Measurements from ENCODE around the gene UBQLN4. TPM values are rescaled to one million over a fixed set of nuclear protein-coding genes. Genes with fewer than 3 reads are reported as not detected.

The UBQLN4 gene
- total RNA-seq, 4 donors from 2014 or later: 16.2 to 24.5 (median 18.6) TPM

DNA sequence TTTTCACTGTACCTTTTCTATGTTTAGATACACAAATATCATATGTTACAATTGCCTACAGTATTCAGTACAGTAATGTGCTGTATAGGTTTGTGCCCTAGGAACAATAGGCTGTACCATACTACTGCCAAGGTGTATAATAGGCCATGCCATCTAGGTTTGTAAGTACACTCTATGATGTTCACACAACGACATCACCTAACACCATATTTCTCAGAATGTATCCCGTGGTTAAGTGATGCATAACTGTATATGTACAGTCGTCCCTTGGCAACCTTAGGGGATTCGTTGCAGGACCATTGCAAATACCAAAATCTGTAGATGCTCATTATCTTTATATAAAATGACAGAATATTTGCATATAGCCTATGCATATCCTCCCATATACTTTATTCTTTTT, 27.0 kb downstream of the UBQLN4 start:
- TF ChIP-seq, protein P1, sequence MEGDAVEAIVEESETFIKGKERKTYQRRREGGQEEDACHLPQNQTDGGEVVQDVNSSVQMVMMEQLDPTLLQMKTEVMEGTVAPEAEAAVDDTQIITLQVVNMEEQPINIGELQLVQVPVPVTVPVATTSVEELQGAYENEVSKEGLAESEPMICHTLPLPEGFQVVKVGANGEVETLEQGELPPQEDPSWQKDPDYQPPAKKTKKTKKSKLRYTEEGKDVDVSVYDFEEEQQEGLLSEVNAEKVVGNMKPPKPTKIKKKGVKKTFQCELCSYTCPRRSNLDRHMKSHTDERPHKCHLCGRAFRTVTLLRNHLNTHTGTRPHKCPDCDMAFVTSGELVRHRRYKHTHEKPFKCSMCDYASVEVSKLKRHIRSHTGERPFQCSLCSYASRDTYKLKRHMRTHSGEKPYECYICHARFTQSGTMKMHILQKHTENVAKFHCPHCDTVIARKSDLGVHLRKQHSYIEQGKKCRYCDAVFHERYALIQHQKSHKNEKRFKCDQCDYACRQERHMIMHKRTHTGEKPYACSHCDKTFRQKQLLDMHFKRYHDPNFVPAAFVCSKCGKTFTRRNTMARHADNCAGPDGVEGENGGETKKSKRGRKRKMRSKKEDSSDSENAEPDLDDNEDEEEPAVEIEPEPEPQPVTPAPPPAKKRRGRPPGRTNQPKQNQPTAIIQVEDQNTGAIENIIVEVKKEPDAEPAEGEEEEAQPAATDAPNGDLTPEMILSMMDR (IDR thresholded peaks at IDR 0.05): no peak
- ATAC-seq (ENCODE audit: low FRiP score) (no peak), DNase-seq (ENCODE audit: low spot score) (no peak)

DNA sequence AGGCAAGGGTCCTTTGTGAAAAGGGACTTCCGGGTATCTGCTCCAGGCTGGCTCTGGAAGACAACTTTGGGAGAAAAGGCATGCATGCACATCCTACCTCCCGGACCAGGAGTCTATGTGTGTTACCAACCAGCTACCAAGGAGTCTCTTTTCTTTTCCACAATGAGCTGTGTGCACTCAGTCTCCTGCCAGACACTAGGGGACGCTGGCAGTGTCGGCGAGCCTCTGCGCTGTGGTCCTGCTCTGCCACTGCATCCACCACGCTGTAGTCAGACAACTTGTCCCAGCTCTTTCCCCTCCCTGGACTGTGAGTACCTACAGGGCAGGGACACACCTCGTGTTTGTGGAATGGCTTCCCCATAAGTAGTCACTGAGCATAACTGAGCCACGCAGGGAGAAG, 27.7 kb downstream of the UBQLN4 start:
- ATAC-seq (ENCODE audit: low FRiP score): no peak
- TF ChIP-seq, protein P1 (IDR thresholded peaks at IDR 0.05): no peak
- no peak for DNase-seq (ENCODE audit: low spot score)

GRCh38 chr1:156024801-156025200, 28.8 kb downstream of the UBQLN4 start:
- TF ChIP-seq, protein P1 (IDR thresholded peaks at IDR 0.05): no peak
- DNase-seq (ENCODE audit: low spot score): no peak
- no peak for ATAC-seq (ENCODE audit: low FRiP score)

GRCh38 chr1:156021954-156022353, 31.6 kb downstream of the UBQLN4 start:
- DNase-seq (ENCODE audit: low spot score): no peak
- ATAC-seq (ENCODE audit: low FRiP score): no peak
- TF ChIP-seq, protein P1 (IDR thresholded peaks at IDR 0.05): no peak

GRCh38 chr1:156021093-156021428, 32.5 kb downstream of the UBQLN4 start:
- TF ChIP-seq, protein P1 (IDR thresholded peaks at IDR 0.05): no peak
- ATAC-seq (ENCODE audit: low FRiP score) (no peak), DNase-seq (ENCODE audit: low spot score) (no peak)

GRCh38 chr1:156020293-156021092, 33.1 kb downstream of the UBQLN4 start, which contains the start of gene SSR2:
TSS of gene SSR2 (minus strand) at chr1:156020951. CDS start at chr1:156020167, 784 bp downstream.
- ATAC-seq (ENCODE audit: low FRiP score): peak; percentile 88

More at GRCh38 chr1:156020293-156021092, 33.1 kb downstream of the UBQLN4 start, which contains the start of gene SSR2:
- TF ChIP-seq, protein P1 (IDR thresholded peaks at IDR 0.05): no peak
- peak; percentile 65 for DNase-seq (ENCODE audit: low spot score)

Measured in omental fat pad (tissue), 4 donors.